ENCODE measurements around the gene RABL6.

DNA sequence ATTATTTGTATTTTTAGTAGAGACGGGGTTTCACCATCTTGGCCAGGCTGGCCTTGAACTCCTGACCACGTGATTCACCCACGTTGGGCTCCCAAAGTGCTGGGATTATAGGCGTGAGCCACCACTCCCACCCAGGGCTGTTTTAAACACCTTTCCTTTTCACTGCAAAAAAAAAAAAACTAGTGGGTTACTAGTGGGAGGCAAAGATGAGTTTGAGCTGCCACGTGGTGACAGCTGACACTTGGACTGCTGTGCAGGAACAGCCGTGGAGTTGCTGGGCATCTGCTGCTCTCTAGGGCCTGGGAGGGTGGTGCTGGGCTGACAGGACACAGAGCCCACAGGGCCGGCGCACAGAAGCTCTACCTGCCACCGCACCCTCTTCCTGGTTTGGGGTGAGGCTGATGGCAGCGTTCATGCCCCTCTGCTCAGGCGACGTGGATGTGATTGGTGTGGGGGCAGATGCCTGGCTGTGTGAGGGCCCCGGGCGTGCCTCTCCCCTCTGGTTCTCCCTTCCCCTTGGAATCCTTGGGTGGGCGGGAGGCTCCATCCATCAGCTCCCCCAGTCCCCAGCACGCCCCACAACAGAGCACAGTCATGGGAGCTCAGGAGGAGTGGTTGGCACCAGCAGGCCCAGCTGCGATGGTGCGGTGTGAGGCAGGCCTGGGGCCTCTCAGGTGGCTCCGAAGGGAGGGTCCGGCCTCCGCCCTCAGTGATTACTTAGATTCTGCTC, 16.9 kb downstream of the RABL6 start:
- TF ChIP-seq POLR2AphosphoS5 (IDR thresholded peaks at IDR 0.05; ENCODE audit: borderline replicate concordance, low read depth, low read length) (no peak), EZH2 (IDR thresholded peaks at IDR 0.05) (no peak)

Data from SK-N-MC (cell line).